Putamen (tissue), 1 donor: Measurements from ENCODE around the gene LSM4.
"Not testable (repeated sequence)": the region's sequence is repeated elsewhere in the genome, so short reads cannot be mapped to it uniquely, and the experiment has no call there.

Experiments
- DNase-seq: peaks from one replicate; pipeline ENCODE4 v3.0.0-alpha.2; 2016; ENCODE audit warnings: low spot score

LSM4 gene

GRCh38 chr19:18340990-18341868 is 18.4 kb upstream of the LSM4 start:
- no peak for DNase-seq

GRCh38 chr19:18340190-18340989 is 17.5 kb upstream of the LSM4 start, which contains the start of gene PGPEP1:
Gene PGPEP1, plus strand, starts transcription at chr19:18340598. Its CDS starts 84 bp downstream, at chr19:18340682.
- peak; percentile 68 for DNase-seq

DNA sequence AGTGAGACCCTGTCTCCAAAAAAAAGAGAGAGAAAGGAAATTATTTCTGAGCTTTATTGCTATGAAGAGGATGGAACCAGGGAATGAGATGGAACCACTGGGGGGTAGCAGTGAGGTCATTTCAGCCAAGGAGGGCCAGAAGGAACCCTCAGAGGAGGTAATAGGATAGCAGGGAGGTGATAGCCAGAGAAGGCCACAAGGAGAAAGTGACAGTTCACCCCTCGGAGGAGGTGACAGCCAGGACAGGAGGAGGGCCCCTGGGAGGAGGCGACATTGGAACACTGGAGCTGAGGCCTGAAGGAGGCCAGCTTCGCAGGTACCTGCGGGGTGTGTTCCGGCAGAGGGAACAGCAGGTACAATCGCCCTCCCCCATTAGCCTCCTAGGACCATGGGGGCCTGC is 16.8 kb upstream of the LSM4 start:
- no peak for DNase-seq

GRCh38 chr19:18338541-18338940 is 15.7 kb upstream of the LSM4 start:
- DNase-seq: no peak

- no peak for DNase-seq
Observed at GRCh38 chr19:18336121-18336520, 13.2 kb upstream of the LSM4 start.

DNA sequence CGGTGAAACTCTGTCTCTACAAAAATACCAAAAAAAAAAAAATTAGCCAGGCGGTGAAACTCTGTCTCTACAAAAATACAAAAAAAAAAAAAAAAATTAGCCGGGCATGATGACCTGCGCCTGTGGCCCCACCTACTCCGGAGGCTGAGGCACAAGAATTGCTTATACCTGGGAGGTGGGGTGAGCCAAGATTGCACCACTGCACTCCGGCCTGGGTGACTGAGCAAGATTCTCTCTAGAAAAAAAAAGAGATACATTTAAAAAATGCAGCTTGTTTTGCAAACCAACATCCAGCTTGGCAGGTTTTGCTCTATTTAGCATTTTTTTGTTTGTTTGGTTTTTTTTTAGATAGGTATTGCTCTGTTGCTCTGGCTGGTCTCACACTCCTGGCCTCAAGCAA is 10.8 kb upstream of the LSM4 start:
- DNase-seq: no peak

DNA sequence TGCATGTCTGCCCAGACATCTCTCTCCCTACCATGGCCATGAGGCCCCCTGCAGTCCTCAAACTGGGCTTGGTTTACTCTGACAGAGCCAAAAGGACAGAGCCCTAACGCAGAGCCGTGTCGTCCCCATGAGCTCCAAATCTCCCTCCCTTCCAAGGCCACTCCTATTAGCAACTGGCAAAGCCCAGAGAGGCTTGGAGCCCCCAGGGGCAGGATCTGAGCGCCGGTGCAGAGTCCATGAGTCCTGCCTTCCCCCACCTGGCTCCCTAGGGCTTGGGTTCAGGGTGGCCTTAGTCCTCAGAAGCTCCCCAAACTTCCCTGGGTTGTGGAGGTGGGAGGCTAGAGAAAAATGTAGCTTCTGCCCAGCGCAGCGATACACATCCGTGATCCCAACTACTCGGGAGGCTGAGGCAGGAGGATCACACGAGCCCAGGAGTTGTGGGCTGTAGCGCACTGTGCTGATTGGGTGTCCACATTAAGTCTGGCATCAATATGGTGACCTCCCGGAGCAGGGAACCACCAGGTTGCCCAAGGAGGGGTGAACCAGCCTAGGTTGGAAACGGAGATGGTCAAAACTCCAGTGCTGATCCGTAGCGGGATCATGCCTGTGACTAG is 10.1 kb upstream of the LSM4 start:
- DNase-seq: no peak

DNA sequence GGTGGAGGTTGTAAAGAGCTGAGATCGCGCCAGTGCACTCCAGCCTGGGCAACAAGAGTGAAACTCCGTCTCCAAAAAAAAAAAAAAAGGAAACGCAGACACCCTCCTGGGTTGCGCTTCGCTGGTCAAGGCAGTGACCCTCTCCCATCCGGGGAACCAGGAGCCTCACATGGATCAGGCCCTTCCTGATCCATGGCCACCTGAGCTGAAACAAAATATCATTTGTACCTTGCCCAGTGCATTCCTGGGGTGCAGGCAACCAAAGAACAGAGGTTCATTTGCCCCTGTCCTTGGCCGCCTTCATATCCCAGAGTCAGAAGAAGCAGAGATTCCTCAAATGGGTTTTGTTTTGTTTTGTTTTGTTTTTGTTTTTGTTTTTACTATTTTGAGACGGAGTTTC is 8.0 kb upstream of the LSM4 start:
- no peak for DNase-seq

- no peak for DNase-seq
Observed at GRCh38 chr19:18329035-18329376, 6.1 kb upstream of the LSM4 start.

GRCh38 chr19:18328340-18329034 is 5.6 kb upstream of the LSM4 start:
- peak; percentile 97 for DNase-seq

GRCh38 chr19:18326772-18327171 is 3.9 kb upstream of the LSM4 start:
- no peak for DNase-seq

DNA sequence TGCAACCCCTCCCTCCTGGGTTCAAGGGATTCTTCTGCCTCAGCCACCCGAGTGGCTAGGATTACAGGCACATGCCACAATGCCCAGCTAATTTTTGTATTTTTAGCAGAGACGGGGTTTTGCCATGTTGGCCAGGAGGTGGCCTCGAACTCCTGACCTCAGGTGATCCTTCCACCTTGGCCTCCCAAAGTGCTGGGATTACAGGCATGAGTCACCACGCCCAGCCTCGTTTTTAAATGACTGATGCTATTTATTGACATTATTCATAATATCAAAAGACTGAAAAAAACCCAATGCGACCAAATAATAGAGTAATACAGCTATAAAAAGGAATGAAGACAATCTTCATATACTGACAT is 1.5 kb upstream of the LSM4 start:
- not testable (repeated sequence) for DNase-seq

DNA sequence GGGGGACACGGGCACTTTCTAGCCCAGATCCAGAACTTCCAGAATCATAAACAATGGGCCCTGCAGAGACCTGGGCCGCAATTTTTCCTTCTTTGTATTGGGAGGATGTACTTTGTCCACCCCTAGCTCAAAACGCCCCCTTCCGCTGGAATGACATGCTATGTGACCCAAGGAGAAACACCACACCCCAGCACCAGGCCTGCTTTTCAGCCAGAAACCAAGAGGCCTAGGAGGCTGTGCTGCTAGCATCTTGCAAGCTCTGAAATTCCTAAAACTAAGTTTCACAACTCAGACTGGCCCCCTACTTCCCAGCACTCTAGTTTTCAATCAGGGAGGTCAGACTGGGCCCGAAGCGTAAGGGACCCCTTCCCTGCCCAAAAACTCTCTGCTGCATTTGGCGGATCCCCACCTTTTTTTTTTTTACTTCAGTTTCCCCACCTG is 538 bp downstream of the LSM4 start:
- no peak for DNase-seq

DNA sequence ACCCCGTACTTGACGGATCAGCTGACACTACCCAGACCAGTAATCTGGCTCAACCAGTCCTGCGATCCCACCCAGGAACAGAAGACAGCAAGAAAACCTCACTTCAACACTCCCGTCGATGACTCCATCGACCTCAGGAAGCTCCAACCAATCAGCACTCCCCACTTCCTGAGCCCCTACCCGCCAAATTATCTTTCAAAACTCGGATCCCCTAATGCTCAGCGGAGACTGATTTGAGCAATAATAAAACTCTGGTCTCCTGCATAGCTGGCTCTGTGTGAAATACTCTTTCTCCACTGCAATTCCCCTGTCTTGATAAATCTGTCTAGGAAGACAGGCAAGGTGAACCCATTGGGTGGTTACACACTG is 1.2 kb downstream of the LSM4 start:
- no peak for DNase-seq

GRCh38 chr19:18320865-18321733 is 1.8 kb downstream of the LSM4 start:
- no peak for DNase-seq

- DNase-seq: no peak
Observed at GRCh38 chr19:18319591-18320135, 3.2 kb downstream of the LSM4 start.

DNA sequence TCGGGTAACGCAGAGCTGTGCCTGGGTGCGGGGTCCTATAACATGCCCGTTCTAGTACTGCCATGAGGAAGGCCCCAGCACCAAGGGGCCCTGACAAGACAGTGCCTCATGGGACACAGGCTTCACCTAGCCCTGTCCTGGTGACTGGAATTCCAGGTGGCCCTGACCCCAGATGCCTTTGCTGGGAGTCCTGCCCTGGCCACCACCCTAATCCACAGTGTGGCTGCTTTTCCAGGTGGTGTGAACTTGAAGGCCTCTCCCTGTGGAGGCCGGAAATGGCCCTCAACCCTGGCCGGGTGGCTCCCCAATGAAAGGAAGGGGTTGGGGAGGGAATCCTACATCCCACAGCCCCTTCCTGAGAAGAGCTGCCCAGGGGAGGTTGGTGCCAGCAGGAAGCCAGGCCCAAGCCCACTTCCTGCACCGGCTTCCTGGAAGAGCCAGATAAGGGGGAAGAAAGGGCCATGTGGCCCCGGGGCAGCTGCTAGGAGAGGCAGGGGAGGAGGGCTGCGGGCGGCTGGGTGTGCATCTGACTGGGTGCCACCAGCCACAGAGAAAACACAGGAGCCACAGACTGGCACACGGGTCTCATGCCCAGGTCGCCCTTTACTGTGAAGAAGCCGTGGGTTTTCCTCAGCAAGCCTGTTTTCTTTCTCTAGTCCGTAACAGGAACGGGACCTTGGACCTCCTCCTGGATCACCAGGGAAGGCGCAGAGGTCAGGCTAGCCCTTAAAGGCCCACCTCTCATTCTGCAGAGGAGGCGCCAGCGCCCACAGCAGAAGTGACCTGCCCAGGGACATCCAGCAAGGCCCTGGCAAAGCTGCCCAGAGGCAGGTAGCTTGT is 4.7 kb downstream of the LSM4 start:
- DNase-seq: no peak

- no peak for DNase-seq
Observed at GRCh38 chr19:18313398-18313797, 9.5 kb downstream of the LSM4 start.

- DNase-seq: no peak
Observed at GRCh38 chr19:18312092-18312534, 10.8 kb downstream of the LSM4 start.

- DNase-seq: no peak
Observed at GRCh38 chr19:18311502-18312091, 11.3 kb downstream of the LSM4 start.
